ENCODE data around the gene LY6G5C. TPM values are rescaled to one million over a fixed set of nuclear protein-coding genes. Genes with fewer than 3 reads are reported as not detected.

The LY6G5C gene
- total and polyA plus RNA-seq, 4 donors: 0.59 to 2.5 (median 1.1) TPM

Small RNA genes within 50 kb of the gene (small RNA-seq; reads per million reads assigned to genes)
- gene LY6G6D (not detected), gene MIR4646 (not detected), gene MIR6832 (not detected), gene RF00019 (not detected)

Other genes starting within 250 kb of the LY6G5C start
Only the 30 nearest of the 38 such genes appear.
- gene DDX39B, start 139.1 kb downstream of the LY6G5C start, total RNA-seq: 100 to 1,000 TPM; 151 to 254 TPM
- 100 to 1,000 TPM in 1 of 2 donors, 10 to 100 TPM in 1; 75.0 to 120 TPM for gene DDX39B, start 139.1 kb downstream of the LY6G5C start, polyA plus RNA-seq
- gene ATP6V1G2, start 134.5 kb downstream of the LY6G5C start, total RNA-seq: under 1 TPM; 0.14 to 0.17 TPM
- gene ATP6V1G2, start 134.5 kb downstream of the LY6G5C start, polyA plus RNA-seq: under 1 TPM; 0.35 to 0.36 TPM
- 1 to 10 TPM; 6.7 to 8.0 TPM for gene NFKBIL1, start 133.5 kb downstream of the LY6G5C start, total RNA-seq
- 1 to 10 TPM; 3.3 to 9.6 TPM for gene NFKBIL1, start 133.5 kb downstream of the LY6G5C start, polyA plus RNA-seq
- gene LTA, start 108.8 kb downstream of the LY6G5C start, total RNA-seq: not detected
- under 1 TPM in 1 of 2 donors, not detected in 1; 0.05 TPM for gene LTA, start 108.8 kb downstream of the LY6G5C start, polyA plus RNA-seq
- under 1 TPM; 0.19 to 0.42 TPM for gene TNF, start 105.5 kb downstream of the LY6G5C start, total RNA-seq
- under 1 TPM in 1 of 2 donors, not detected in 1; 0.06 TPM for gene TNF, start 105.5 kb downstream of the LY6G5C start, polyA plus RNA-seq
- gene LTB, start 98.6 kb downstream of the LY6G5C start, total RNA-seq: 1 to 10 TPM in 1 of 2 donors, under 1 TPM in 1; 0.67 to 5.3 TPM
- gene LTB, start 98.6 kb downstream of the LY6G5C start, polyA plus RNA-seq: 1 to 10 TPM; 1.4 to 1.7 TPM
- 10 to 100 TPM; 10.4 to 24.6 TPM for gene LST1, start 94.8 kb downstream of the LY6G5C start, total RNA-seq
- gene LST1, start 94.8 kb downstream of the LY6G5C start, polyA plus RNA-seq: 10 to 100 TPM; 11.6 to 15.3 TPM
- under 1 TPM in 1 of 2 donors, not detected in 1; 0.42 TPM for gene NCR3, start 88.1 kb downstream of the LY6G5C start, total RNA-seq
- under 1 TPM; 0.14 to 0.71 TPM for gene NCR3, start 88.1 kb downstream of the LY6G5C start, polyA plus RNA-seq
- gene AIF1, start 65.8 kb downstream of the LY6G5C start, total RNA-seq: 10 to 100 TPM; 12.2 to 46.8 TPM
- gene AIF1, start 65.8 kb downstream of the LY6G5C start, polyA plus RNA-seq: 10 to 100 TPM; 24.9 to 28.6 TPM
- gene PRRC2A, start 60.4 kb downstream of the LY6G5C start, total RNA-seq: 10 to 100 TPM; 27.2 to 31.9 TPM
- 10 to 100 TPM; 21.9 to 39.3 TPM for gene PRRC2A, start 60.4 kb downstream of the LY6G5C start, polyA plus RNA-seq
- gene BAG6, start 28.4 kb downstream of the LY6G5C start, total RNA-seq: 100 to 1,000 TPM; 109 to 119 TPM
- 100 to 1,000 TPM in 1 of 2 donors, 10 to 100 TPM in 1; 64.9 to 116 TPM for gene BAG6, start 28.4 kb downstream of the LY6G5C start, polyA plus RNA-seq
- 100 to 1,000 TPM in 1 of 2 donors, 10 to 100 TPM in 1; 89.8 to 164 TPM for gene APOM, start 25.2 kb downstream of the LY6G5C start, total RNA-seq
- gene APOM, start 25.2 kb downstream of the LY6G5C start, polyA plus RNA-seq: 100 to 1,000 TPM; 182 to 587 TPM
- gene C6orf47, start 20.3 kb downstream of the LY6G5C start, total RNA-seq: 10 to 100 TPM in 1 of 2 donors, 1 to 10 TPM in 1; 8.1 to 10.8 TPM
- gene C6orf47, start 20.3 kb downstream of the LY6G5C start, polyA plus RNA-seq: 1 to 10 TPM; 2.0 to 6.7 TPM
- gene GPANK1, start 16.1 kb downstream of the LY6G5C start, total RNA-seq: 10 to 100 TPM in 1 of 2 donors, 1 to 10 TPM in 1; 8.7 to 13.9 TPM
- gene GPANK1, start 16.1 kb downstream of the LY6G5C start, polyA plus RNA-seq: 10 to 100 TPM in 1 of 2 donors, 1 to 10 TPM in 1; 7.6 to 13.8 TPM
- gene CSNK2B, start 15.0 kb downstream of the LY6G5C start, total RNA-seq: 10 to 100 TPM; 58.1 to 60.5 TPM
- 100 to 1,000 TPM in 1 of 2 donors, 10 to 100 TPM in 1; 93.5 to 108 TPM for gene CSNK2B, start 15.0 kb downstream of the LY6G5C start, polyA plus RNA-seq
- 1 to 10 TPM; 1.4 to 5.9 TPM for gene LY6G5B, start 11.1 kb downstream of the LY6G5C start, total RNA-seq
- gene LY6G5B, start 11.1 kb downstream of the LY6G5C start, polyA plus RNA-seq: 1 to 10 TPM; 1.2 to 2.8 TPM
- gene ABHD16A, start 22.3 kb upstream of the LY6G5C start, total RNA-seq: 10 to 100 TPM; 39.1 to 59.4 TPM
- gene ABHD16A, start 22.3 kb upstream of the LY6G5C start, polyA plus RNA-seq: 10 to 100 TPM; 26.6 to 30.8 TPM
- gene LY6G6F, start 25.8 kb upstream of the LY6G5C start, total RNA-seq: 1 to 10 TPM in 1 of 2 donors, under 1 TPM in 1; 0.08 to 3.2 TPM
- not detected for gene LY6G6F, start 25.8 kb upstream of the LY6G5C start, polyA plus RNA-seq
- not detected for gene LY6G6D, start 34.3 kb upstream of the LY6G5C start, total RNA-seq
- gene LY6G6D, start 34.3 kb upstream of the LY6G5C start, polyA plus RNA-seq: not detected
- gene LY6G6C, start 40.7 kb upstream of the LY6G5C start, total RNA-seq: not detected
- not detected for gene LY6G6C, start 40.7 kb upstream of the LY6G5C start, polyA plus RNA-seq
- 10 to 100 TPM in 1 of 2 donors, under 1 TPM in 1; 0.08 to 10.7 TPM for gene MPIG6B, start 42.3 kb upstream of the LY6G5C start, total RNA-seq
- gene MPIG6B, start 42.3 kb upstream of the LY6G5C start, polyA plus RNA-seq: under 1 TPM; 0.15 to 0.33 TPM
- gene DDAH2, start 48.2 kb upstream of the LY6G5C start, total RNA-seq: 10 to 100 TPM; 23.8 to 31.4 TPM
- gene DDAH2, start 48.2 kb upstream of the LY6G5C start, polyA plus RNA-seq: 10 to 100 TPM; 19.8 to 22.6 TPM
- gene CLIC1, start 55.5 kb upstream of the LY6G5C start, total RNA-seq: 100 to 1,000 TPM in 1 of 2 donors, 10 to 100 TPM in 1; 56.5 to 124 TPM
- gene CLIC1, start 55.5 kb upstream of the LY6G5C start, polyA plus RNA-seq: 10 to 100 TPM; 63.7 to 65.2 TPM
- gene MSH5, start 58.9 kb upstream of the LY6G5C start, total RNA-seq: 1 to 10 TPM; 5.9 to 6.4 TPM
- 1 to 10 TPM; 1.2 to 2.2 TPM for gene MSH5, start 58.9 kb upstream of the LY6G5C start, polyA plus RNA-seq
- gene SAPCD1, start 81.6 kb upstream of the LY6G5C start, total RNA-seq: 1 to 10 TPM in 1 of 2 donors, under 1 TPM in 1; 0.59 to 2.6 TPM
- gene SAPCD1, start 81.6 kb upstream of the LY6G5C start, polyA plus RNA-seq: under 1 TPM in 1 of 2 donors, not detected in 1; 0.68 TPM
- 1 to 10 TPM in 1 of 2 donors, under 1 TPM in 1; 0.17 to 2.0 TPM for gene VWA7, start 96.3 kb upstream of the LY6G5C start, total RNA-seq
- 1 to 10 TPM in 1 of 2 donors, under 1 TPM in 1; 0.81 to 1.0 TPM for gene VWA7, start 96.3 kb upstream of the LY6G5C start, polyA plus RNA-seq
- 10 to 100 TPM; 32.4 to 44.7 TPM for gene VARS1, start 114.7 kb upstream of the LY6G5C start, total RNA-seq
- 10 to 100 TPM; 17.9 to 32.5 TPM for gene VARS1, start 114.7 kb upstream of the LY6G5C start, polyA plus RNA-seq
- 10 to 100 TPM in 1 of 2 donors, 1 to 10 TPM in 1; 7.3 to 18.7 TPM for gene LSM2, start 125.9 kb upstream of the LY6G5C start, total RNA-seq
- gene LSM2, start 125.9 kb upstream of the LY6G5C start, polyA plus RNA-seq: 10 to 100 TPM; 14.5 to 16.4 TPM
- gene HSPA1L, start 134.2 kb upstream of the LY6G5C start, total RNA-seq: under 1 TPM; 0.67 to 0.79 TPM
- under 1 TPM; 0.27 to 0.28 TPM for gene HSPA1L, start 134.2 kb upstream of the LY6G5C start, polyA plus RNA-seq
- 100 to 1,000 TPM in 1 of 2 donors, 10 to 100 TPM in 1; 98.5 to 120 TPM for gene HSPA1A, start 134.5 kb upstream of the LY6G5C start, total RNA-seq
- gene HSPA1A, start 134.5 kb upstream of the LY6G5C start, polyA plus RNA-seq: 10 to 100 TPM; 28.8 to 56.6 TPM

Measured in liver (tissue), 5 donors.